ENCODE results near the gene KRTAP10-12. TPM values are rescaled to one million over a fixed set of nuclear protein-coding genes. Genes with fewer than 3 reads are reported as not detected.
"Not testable (repeated sequence)": the region's sequence is repeated elsewhere in the genome, so short reads cannot be mapped to it uniquely, and the experiment has no call there.

Gene KRTAP10-12
- total RNA-seq, 4 donors from 2014 or later, result not detected

DNA sequence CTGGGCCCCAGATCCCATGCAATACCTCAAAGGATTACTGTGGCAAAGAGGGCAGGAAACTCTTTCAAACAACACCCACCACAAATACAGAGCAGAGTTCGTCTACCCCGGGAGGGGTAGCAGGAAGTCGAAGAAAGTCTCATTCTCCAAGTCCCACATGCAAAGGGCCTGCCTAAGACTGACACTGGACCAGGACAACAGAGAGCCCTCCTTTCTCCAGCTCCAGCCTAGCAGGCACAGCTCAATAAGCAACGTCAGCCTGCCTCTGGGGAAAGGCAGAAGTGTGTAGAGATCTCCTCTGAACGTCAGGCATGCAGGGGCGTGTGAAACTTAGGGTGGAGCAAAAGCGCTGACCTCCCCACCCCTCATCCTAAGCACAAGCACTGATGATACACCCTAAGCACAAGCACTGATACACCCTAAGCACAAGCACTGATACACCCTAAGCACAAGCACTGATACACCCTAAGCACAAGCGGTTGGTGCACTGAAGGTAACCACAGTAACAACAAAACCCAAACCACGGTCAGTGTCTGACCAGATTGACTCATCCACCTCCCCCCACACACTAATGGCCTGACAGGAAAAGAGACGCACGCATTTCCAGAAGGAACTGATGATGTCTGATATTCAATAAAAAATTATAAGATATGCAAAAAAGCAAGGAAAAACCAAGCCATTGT is 37.9 kb upstream of the KRTAP10-12 start:
- peaks cover 0 to 40% (median 0%) of the 10 kb centered on the region in 4 donors for H3K27me3 ChIP-seq
- H3K36me3 ChIP-seq, result no peaks in the 10 kb centered on the region
- 65% methylated on average over 11 of the region's 11 CpGs for WGBS
- no peak for DNase-seq (ENCODE audit: extremely low spot score)
- H3K4me1 ChIP-seq, result no peaks in the 10 kb centered on the region
- TF ChIP-seq POLR2AphosphoS5 (IDR thresholded peaks at IDR 0.05) (no peak), POLR2A (IDR thresholded peaks at IDR 0.05; ENCODE audit: low read depth) (no peak), EP300 (IDR thresholded peaks at IDR 0.05) (no peak)
- TF ChIP-seq, protein P1, sequence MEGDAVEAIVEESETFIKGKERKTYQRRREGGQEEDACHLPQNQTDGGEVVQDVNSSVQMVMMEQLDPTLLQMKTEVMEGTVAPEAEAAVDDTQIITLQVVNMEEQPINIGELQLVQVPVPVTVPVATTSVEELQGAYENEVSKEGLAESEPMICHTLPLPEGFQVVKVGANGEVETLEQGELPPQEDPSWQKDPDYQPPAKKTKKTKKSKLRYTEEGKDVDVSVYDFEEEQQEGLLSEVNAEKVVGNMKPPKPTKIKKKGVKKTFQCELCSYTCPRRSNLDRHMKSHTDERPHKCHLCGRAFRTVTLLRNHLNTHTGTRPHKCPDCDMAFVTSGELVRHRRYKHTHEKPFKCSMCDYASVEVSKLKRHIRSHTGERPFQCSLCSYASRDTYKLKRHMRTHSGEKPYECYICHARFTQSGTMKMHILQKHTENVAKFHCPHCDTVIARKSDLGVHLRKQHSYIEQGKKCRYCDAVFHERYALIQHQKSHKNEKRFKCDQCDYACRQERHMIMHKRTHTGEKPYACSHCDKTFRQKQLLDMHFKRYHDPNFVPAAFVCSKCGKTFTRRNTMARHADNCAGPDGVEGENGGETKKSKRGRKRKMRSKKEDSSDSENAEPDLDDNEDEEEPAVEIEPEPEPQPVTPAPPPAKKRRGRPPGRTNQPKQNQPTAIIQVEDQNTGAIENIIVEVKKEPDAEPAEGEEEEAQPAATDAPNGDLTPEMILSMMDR (IDR thresholded peaks at IDR 0.05), result no peak
- no peak overlapping the region for H3K4me3 ChIP-seq
- peaks cover 0 to 13% (median 6%) of the 10 kb centered on the region in 4 donors for H3K9me3 ChIP-seq
- no peak overlapping the region for H3K27ac ChIP-seq (replicated peaks in 1 of 4)
- intact Hi-C loops (cut with DNase I), result no loop called here

DNA sequence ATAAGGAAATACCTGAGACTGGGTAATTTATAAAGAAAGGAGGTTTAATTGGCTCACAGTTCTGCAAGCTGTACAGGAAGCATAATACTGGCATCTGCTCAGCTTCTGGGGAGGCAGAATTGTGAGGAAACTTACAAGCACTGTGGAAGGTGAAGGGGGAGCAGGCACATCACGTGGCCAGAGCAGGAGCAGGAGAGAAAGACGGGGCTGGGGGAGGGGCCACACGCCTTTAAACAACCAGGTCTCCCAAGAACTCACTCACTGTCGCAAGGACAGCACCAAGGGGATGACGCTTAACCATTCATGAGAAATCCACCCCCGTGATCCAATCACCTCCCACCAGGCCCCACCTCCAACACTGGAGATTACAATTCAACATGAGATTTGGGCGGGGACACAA is 35.4 kb upstream of the KRTAP10-12 start:
- H3K9me3 ChIP-seq; H3K4me1 ChIP-seq; H3K4me3 ChIP-seq; DNase-seq (ENCODE audit: extremely low spot score); intact Hi-C loops (cut with DNase I); H3K27ac ChIP-seq (replicated peaks in 1 of 4); H3K36me3 ChIP-seq: not testable (repeated sequence)
- 64% methylated on average over 7 of the region's 7 CpGs for WGBS
- peaks cover 0 to 36% (median 0%) of the 10 kb centered on the region in 4 donors for H3K27me3 ChIP-seq

DNA sequence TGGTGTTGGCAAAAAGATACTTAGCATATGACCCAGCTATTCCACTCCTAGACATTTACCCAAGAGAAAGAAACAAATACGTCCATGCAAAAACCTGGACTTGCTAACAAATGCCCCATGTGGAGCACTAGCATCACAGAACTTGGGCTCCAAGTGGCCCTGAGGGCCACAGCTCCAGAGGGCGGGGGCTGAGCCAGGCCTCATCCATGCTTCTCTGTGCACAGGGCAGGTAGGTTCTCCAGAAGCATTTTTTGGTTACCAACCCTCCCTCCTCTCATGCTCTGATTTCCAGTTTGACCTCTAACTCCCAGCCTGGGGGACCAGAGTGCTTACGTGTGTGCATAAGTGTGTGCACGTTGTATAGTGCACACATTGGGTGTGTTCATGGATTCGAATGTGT is 32.3 kb upstream of the KRTAP10-12 start:
- TF ChIP-seq, protein P1 (IDR thresholded peaks at IDR 0.05), result no peak
- TF ChIP-seq POLR2A (IDR thresholded peaks at IDR 0.05; ENCODE audit: low read depth) (no peak), POLR2AphosphoS5 (IDR thresholded peaks at IDR 0.05) (no peak), EP300 (IDR thresholded peaks at IDR 0.05) (no peak)
- no peak overlapping the region for H3K4me3 ChIP-seq
- H3K27me3 ChIP-seq, result peaks cover 0 to 23% (median 0%) of the 10 kb centered on the region in 4 donors
- H3K27ac ChIP-seq (replicated peaks in 1 of 4), result no peak overlapping the region
- no peak for DNase-seq (ENCODE audit: extremely low spot score)
- H3K9me3 ChIP-seq, result no peaks in the 10 kb centered on the region
- H3K4me1 ChIP-seq, result no peaks in the 10 kb centered on the region
- H3K36me3 ChIP-seq, result no peaks in the 10 kb centered on the region
- WGBS, result 85% methylated on average over 4 of the region's 5 CpGs
- intact Hi-C loops (cut with DNase I), result no loop called here

GRCh38 chr21:44666401-44667320 is 30.3 kb upstream of the KRTAP10-12 start, which contains the start of gene KRTAP12-2:
Gene KRTAP12-2 (minus strand): TSS chr21:44666927. CDS start chr21:44666886, 41 bp downstream.
- WGBS, result 58% methylated on average over 3 of the region's 19 CpGs
- Histone ChIP-seq H3K4me3 (no peak within 1 kb of the TSS), H3K36me3 (no peaks in the 10 kb centered on the region), H3K4me1 (no peaks in the 10 kb centered on the region), H3K27ac (replicated peaks in 1 of 4) (no peak within 1 kb of the TSS), H3K27me3 (peaks cover 0 to 36% (median 0%) of the 10 kb centered on the region in 4 donors), H3K9me3 (peaks cover 0 to 15% (median 11%) of the 10 kb centered on the region in 4 donors)
- TF ChIP-seq POLR2A (IDR thresholded peaks at IDR 0.05; ENCODE audit: low read depth) (no peak), EP300 (IDR thresholded peaks at IDR 0.05) (no peak), POLR2AphosphoS5 (IDR thresholded peaks at IDR 0.05) (no peak)
- TF ChIP-seq, protein P1 (IDR thresholded peaks at IDR 0.05), result no peak
- intact Hi-C loops (cut with DNase I), result no loop called here
- no peak for DNase-seq (ENCODE audit: extremely low spot score)

- H3K27ac ChIP-seq (replicated peaks in 1 of 4), result no peak overlapping the region
- TF ChIP-seq EP300 (IDR thresholded peaks at IDR 0.05), result no peak
- no peak for TF ChIP-seq POLR2AphosphoS5 (IDR thresholded peaks at IDR 0.05)
- no peak for TF ChIP-seq POLR2A (IDR thresholded peaks at IDR 0.05; ENCODE audit: low read depth)
- TF ChIP-seq, protein P1 (IDR thresholded peaks at IDR 0.05), result no peak
- no peak overlapping the region for H3K4me3 ChIP-seq
- no peaks in the 10 kb centered on the region for H3K36me3 ChIP-seq
- no peak for DNase-seq (ENCODE audit: extremely low spot score)
- H3K9me3 ChIP-seq, result peaks cover 0 to 24% (median 19%) of the 10 kb centered on the region in 4 donors
- 50% methylated on average over 1 of the region's 1 CpG for WGBS
- no peaks in the 10 kb centered on the region for H3K4me1 ChIP-seq
- intact Hi-C loops (cut with DNase I), result no loop called here
- peaks cover 0 to 36% (median 0%) of the 10 kb centered on the region in 4 donors for H3K27me3 ChIP-seq
Measured at GRCh38 chr21:44667612-44668011, 29.4 kb upstream of the KRTAP10-12 start.
